ENCODE results near the gene CRYZ. TPM values are rescaled to one million over a fixed set of nuclear protein-coding genes. Genes with fewer than 3 reads are reported as not detected.

CRYZ gene
- total and polyA plus RNA-seq, 4 donors, result 21.7 to 29.8 (median 27.1) TPM

- H3K4me3 ChIP-seq (ENCODE audit: low read depth, low read length), result no peak overlapping the region
- H3K4me1 ChIP-seq (ENCODE audit: control insufficient read depth, insufficient read depth, low read length), result no peaks in the 10 kb centered on the region
- WGBS (ENCODE audit: insufficient coverage), result 67% methylated on average over 1 of the region's 1 CpG
- no peaks in the 10 kb centered on the region for H3K36me3 ChIP-seq (ENCODE audit: control insufficient read depth, insufficient read depth, low read length)
- H3K9me3 ChIP-seq (ENCODE audit: control insufficient read depth, insufficient read depth, low read length), result no peaks in the 10 kb centered on the region
- no peaks in the 10 kb centered on the region for H3K27me3 ChIP-seq (ENCODE audit: control insufficient read depth, insufficient read depth, low read length)
- DNase-seq (ENCODE audit: low read depth in 4 of 6, low spot score in 6 of 6), result no peak
- H3K27ac ChIP-seq (ENCODE audit: low read depth, low read length), result no peak overlapping the region
These were observed 18.2 kb downstream of the CRYZ start for GRCh38 chr1:74714429-74715235.

GRCh38 chr1:74713849-74714248 is 19.0 kb downstream of the CRYZ start:
- no peak overlapping the region for H3K4me3 ChIP-seq (ENCODE audit: low read depth, low read length)
- H3K9me3 ChIP-seq (ENCODE audit: control insufficient read depth, insufficient read depth, low read length), result no peaks in the 10 kb centered on the region
- H3K27ac ChIP-seq (ENCODE audit: low read depth, low read length), result no peak overlapping the region
- no peaks in the 10 kb centered on the region for H3K4me1 ChIP-seq (ENCODE audit: control insufficient read depth, insufficient read depth, low read length)
- WGBS (ENCODE audit: insufficient coverage), result 80% methylated on average over 1 of the region's 3 CpGs
- DNase-seq (ENCODE audit: low read depth in 4 of 6, low spot score in 6 of 6), result no peak
- no peaks in the 10 kb centered on the region for H3K27me3 ChIP-seq (ENCODE audit: control insufficient read depth, insufficient read depth, low read length)
- no peaks in the 10 kb centered on the region for H3K36me3 ChIP-seq (ENCODE audit: control insufficient read depth, insufficient read depth, low read length)

GRCh38 chr1:74712881-74713280 is 20.0 kb downstream of the CRYZ start:
- Histone ChIP-seq H3K36me3 (ENCODE audit: control insufficient read depth, insufficient read depth, low read length) (no peaks in the 10 kb centered on the region), H3K27me3 (ENCODE audit: control insufficient read depth, insufficient read depth, low read length) (no peaks in the 10 kb centered on the region), H3K9me3 (ENCODE audit: control insufficient read depth, insufficient read depth, low read length) (no peaks in the 10 kb centered on the region), H3K27ac (ENCODE audit: low read depth, low read length) (no peak overlapping the region), H3K4me1 (ENCODE audit: control insufficient read depth, insufficient read depth, low read length) (no peaks in the 10 kb centered on the region), H3K4me3 (ENCODE audit: low read depth, low read length) (no peak overlapping the region)
- no peak for DNase-seq (ENCODE audit: low read depth in 4 of 6, low spot score in 6 of 6)
- WGBS (ENCODE audit: insufficient coverage), result no CpG with 5 or more reads among the region's 1 CpG

- WGBS (ENCODE audit: insufficient coverage), result 80% methylated on average over 1 of the region's 6 CpGs
- Histone ChIP-seq H3K27me3 (ENCODE audit: control insufficient read depth, insufficient read depth, low read length) (no peaks in the 10 kb centered on the region), H3K27ac (ENCODE audit: low read depth, low read length) (no peak overlapping the region), H3K4me1 (ENCODE audit: control insufficient read depth, insufficient read depth, low read length) (no peaks in the 10 kb centered on the region), H3K36me3 (ENCODE audit: control insufficient read depth, insufficient read depth, low read length) (no peaks in the 10 kb centered on the region), H3K9me3 (ENCODE audit: control insufficient read depth, insufficient read depth, low read length) (no peaks in the 10 kb centered on the region), H3K4me3 (ENCODE audit: low read depth, low read length) (no peak overlapping the region)
- no peak for DNase-seq (ENCODE audit: low read depth in 4 of 6, low spot score in 6 of 6)
These were observed 29.3 kb downstream of the CRYZ start for GRCh38 chr1:74703386-74704182.

GRCh38 chr1:74699331-74699730 is 33.5 kb downstream of the CRYZ start:
- no peak for DNase-seq (ENCODE audit: low read depth in 4 of 6, low spot score in 6 of 6)
- Histone ChIP-seq H3K36me3 (ENCODE audit: control insufficient read depth, insufficient read depth, low read length) (no peaks in the 10 kb centered on the region), H3K27ac (ENCODE audit: low read depth, low read length) (no peak overlapping the region), H3K4me1 (ENCODE audit: control insufficient read depth, insufficient read depth, low read length) (no peaks in the 10 kb centered on the region), H3K9me3 (ENCODE audit: control insufficient read depth, insufficient read depth, low read length) (no peaks in the 10 kb centered on the region), H3K4me3 (ENCODE audit: low read depth, low read length) (no peak overlapping the region), H3K27me3 (ENCODE audit: control insufficient read depth, insufficient read depth, low read length) (no peaks in the 10 kb centered on the region)

- no peak overlapping the region for H3K27ac ChIP-seq (ENCODE audit: low read depth, low read length)
- no peaks in the 10 kb centered on the region for H3K4me1 ChIP-seq (ENCODE audit: control insufficient read depth, insufficient read depth, low read length)
- no peak overlapping the region for H3K4me3 ChIP-seq (ENCODE audit: low read depth, low read length)
- no peaks in the 10 kb centered on the region for H3K9me3 ChIP-seq (ENCODE audit: control insufficient read depth, insufficient read depth, low read length)
- no peak for DNase-seq (ENCODE audit: low read depth in 4 of 6, low spot score in 6 of 6)
- no peaks in the 10 kb centered on the region for H3K27me3 ChIP-seq (ENCODE audit: control insufficient read depth, insufficient read depth, low read length)
- WGBS (ENCODE audit: insufficient coverage), result 73% methylated on average over 2 of the region's 2 CpGs
- H3K36me3 ChIP-seq (ENCODE audit: control insufficient read depth, insufficient read depth, low read length), result no peaks in the 10 kb centered on the region
These were observed 35.0 kb downstream of the CRYZ start for GRCh38 chr1:74697832-74698231.

GRCh38 chr1:74693473-74693872 is 39.4 kb downstream of the CRYZ start:
- H3K36me3 ChIP-seq (ENCODE audit: control insufficient read depth, insufficient read depth, low read length), result no peaks in the 10 kb centered on the region
- WGBS (ENCODE audit: insufficient coverage), result 56% methylated on average over 2 of the region's 2 CpGs
- no peak overlapping the region for H3K4me3 ChIP-seq (ENCODE audit: low read depth, low read length)
- no peaks in the 10 kb centered on the region for H3K27me3 ChIP-seq (ENCODE audit: control insufficient read depth, insufficient read depth, low read length)
- DNase-seq (ENCODE audit: low read depth in 4 of 6, low spot score in 6 of 6), result no peak
- no peak overlapping the region for H3K27ac ChIP-seq (ENCODE audit: low read depth, low read length)
- no peaks in the 10 kb centered on the region for H3K9me3 ChIP-seq (ENCODE audit: control insufficient read depth, insufficient read depth, low read length)
- no peaks in the 10 kb centered on the region for H3K4me1 ChIP-seq (ENCODE audit: control insufficient read depth, insufficient read depth, low read length)

GRCh38 chr1:74690909-74691308 is 41.9 kb downstream of the CRYZ start:
- no peaks in the 10 kb centered on the region for H3K36me3 ChIP-seq (ENCODE audit: control insufficient read depth, insufficient read depth, low read length)
- H3K27me3 ChIP-seq (ENCODE audit: control insufficient read depth, insufficient read depth, low read length), result no peaks in the 10 kb centered on the region
- H3K4me1 ChIP-seq (ENCODE audit: control insufficient read depth, insufficient read depth, low read length), result no peaks in the 10 kb centered on the region
- no peak for DNase-seq (ENCODE audit: low read depth in 4 of 6, low spot score in 6 of 6)
- WGBS (ENCODE audit: insufficient coverage), result 93% methylated on average over 2 of the region's 4 CpGs
- H3K9me3 ChIP-seq (ENCODE audit: control insufficient read depth, insufficient read depth, low read length), result no peaks in the 10 kb centered on the region
- H3K4me3 ChIP-seq (ENCODE audit: low read depth, low read length), result no peak overlapping the region
- no peak overlapping the region for H3K27ac ChIP-seq (ENCODE audit: low read depth, low read length)

- H3K27me3 ChIP-seq (ENCODE audit: control insufficient read depth, insufficient read depth, low read length), result no peaks in the 10 kb centered on the region
- 0% methylated on average over 1 of the region's 2 CpGs for WGBS (ENCODE audit: insufficient coverage)
- no peaks in the 10 kb centered on the region for H3K4me1 ChIP-seq (ENCODE audit: control insufficient read depth, insufficient read depth, low read length)
- no peaks in the 10 kb centered on the region for H3K9me3 ChIP-seq (ENCODE audit: control insufficient read depth, insufficient read depth, low read length)
- H3K4me3 ChIP-seq (ENCODE audit: low read depth, low read length), result no peak overlapping the region
- no peak for DNase-seq (ENCODE audit: low read depth in 4 of 6, low spot score in 6 of 6)
- no peak overlapping the region for H3K27ac ChIP-seq (ENCODE audit: low read depth, low read length)
- H3K36me3 ChIP-seq (ENCODE audit: control insufficient read depth, insufficient read depth, low read length), result no peaks in the 10 kb centered on the region
These were observed 42.5 kb downstream of the CRYZ start for GRCh38 chr1:74690364-74690696.

All from spinal cord (tissue), 10 donors.